ENCODE data around the gene MOK.

DNA sequence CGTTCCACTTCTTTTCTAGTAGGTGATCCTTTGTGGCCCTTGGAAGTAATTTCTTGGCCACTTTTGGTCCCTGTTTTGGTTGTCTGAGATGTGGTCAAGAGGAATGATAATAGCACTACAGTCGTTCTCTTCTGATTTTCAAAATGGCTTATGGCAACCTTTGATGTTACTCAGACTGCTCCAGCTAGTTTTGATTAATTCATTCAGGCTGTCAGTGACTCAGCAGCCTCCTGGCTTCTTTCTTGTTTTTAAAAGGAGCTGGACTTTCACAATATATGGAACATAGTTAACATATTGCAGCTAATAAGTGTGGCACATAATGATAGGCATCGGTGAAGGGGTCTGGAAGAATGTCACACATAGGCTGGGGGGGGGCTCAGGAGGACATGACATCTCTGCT is 117.9 kb downstream of the MOK start:
- TF ChIP-seq, protein P1, sequence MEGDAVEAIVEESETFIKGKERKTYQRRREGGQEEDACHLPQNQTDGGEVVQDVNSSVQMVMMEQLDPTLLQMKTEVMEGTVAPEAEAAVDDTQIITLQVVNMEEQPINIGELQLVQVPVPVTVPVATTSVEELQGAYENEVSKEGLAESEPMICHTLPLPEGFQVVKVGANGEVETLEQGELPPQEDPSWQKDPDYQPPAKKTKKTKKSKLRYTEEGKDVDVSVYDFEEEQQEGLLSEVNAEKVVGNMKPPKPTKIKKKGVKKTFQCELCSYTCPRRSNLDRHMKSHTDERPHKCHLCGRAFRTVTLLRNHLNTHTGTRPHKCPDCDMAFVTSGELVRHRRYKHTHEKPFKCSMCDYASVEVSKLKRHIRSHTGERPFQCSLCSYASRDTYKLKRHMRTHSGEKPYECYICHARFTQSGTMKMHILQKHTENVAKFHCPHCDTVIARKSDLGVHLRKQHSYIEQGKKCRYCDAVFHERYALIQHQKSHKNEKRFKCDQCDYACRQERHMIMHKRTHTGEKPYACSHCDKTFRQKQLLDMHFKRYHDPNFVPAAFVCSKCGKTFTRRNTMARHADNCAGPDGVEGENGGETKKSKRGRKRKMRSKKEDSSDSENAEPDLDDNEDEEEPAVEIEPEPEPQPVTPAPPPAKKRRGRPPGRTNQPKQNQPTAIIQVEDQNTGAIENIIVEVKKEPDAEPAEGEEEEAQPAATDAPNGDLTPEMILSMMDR (conservative IDR thresholded peaks at IDR 0.05; ENCODE audit: low read depth, low read length) = no peak
- TF ChIP-seq RFX5 (IDR thresholded peaks at IDR 0.05; ENCODE audit: low read depth, low read length) = no peak
- TF ChIP-seq POLR2A (IDR thresholded peaks at IDR 0.05; ENCODE audit: low read depth, low read length) = no peak
- TF ChIP-seq, protein P2, sequence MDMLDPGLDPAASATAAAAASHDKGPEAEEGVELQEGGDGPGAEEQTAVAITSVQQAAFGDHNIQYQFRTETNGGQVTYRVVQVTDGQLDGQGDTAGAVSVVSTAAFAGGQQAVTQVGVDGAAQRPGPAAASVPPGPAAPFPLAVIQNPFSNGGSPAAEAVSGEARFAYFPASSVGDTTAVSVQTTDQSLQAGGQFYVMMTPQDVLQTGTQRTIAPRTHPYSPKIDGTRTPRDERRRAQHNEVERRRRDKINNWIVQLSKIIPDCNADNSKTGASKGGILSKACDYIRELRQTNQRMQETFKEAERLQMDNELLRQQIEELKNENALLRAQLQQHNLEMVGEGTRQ (IDR thresholded peaks at IDR 0.05; ENCODE audit: low read depth, low read length) = no peak
- TF ChIP-seq BHLHE40 (IDR thresholded peaks at IDR 0.05; ENCODE audit: low read depth, low read length) = no peak
- TF ChIP-seq MXI1 (IDR thresholded peaks at IDR 0.05; ENCODE audit: borderline replicate concordance, low read depth, low read length) = no peak
- TF ChIP-seq CEBPB (IDR thresholded peaks at IDR 0.05; ENCODE audit: low read depth, low read length) = peak; percentile 79
- TF ChIP-seq RCOR1 (IDR thresholded peaks at IDR 0.05; ENCODE audit: insufficient replicate concordance, low read length) = no peak
- no peak for TF ChIP-seq SMC3 (IDR thresholded peaks at IDR 0.05; ENCODE audit: low read depth, low read length)
- TF ChIP-seq, protein P3, sequence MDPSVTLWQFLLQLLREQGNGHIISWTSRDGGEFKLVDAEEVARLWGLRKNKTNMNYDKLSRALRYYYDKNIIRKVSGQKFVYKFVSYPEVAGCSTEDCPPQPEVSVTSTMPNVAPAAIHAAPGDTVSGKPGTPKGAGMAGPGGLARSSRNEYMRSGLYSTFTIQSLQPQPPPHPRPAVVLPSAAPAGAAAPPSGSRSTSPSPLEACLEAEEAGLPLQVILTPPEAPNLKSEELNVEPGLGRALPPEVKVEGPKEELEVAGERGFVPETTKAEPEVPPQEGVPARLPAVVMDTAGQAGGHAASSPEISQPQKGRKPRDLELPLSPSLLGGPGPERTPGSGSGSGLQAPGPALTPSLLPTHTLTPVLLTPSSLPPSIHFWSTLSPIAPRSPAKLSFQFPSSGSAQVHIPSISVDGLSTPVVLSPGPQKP (IDR thresholded peaks at IDR 0.05; ENCODE audit: borderline replicate concordance, low read depth, low read length) = no peak
